Kidney (tissue), 22 donors: ENCODE measurements around the gene ACSM6. TPM values are rescaled to one million over a fixed set of nuclear protein-coding genes. Genes with fewer than 3 reads are reported as not detected.

Source experiments
- DNase-seq, 5 donors: peaks; one replicate each; pipeline ENCODE4 v3.0.0-alpha.2; 2013 to 2020
- FAIRE-seq: peaks from 2 replicates; lab custom pipeline; 2012; peaks lifted over from hg19 to GRCh38; lab: Jason Lieb, UNC
- H3K27ac ChIP-seq, 2 donors: one replicate each; pipeline ENCODE4 v1.7.0; 2013; ENCODE audit warnings: low read depth in 2 of 2, low read length in 2 of 2, inconsistent platforms in 1 of 2
- H3K27me3 ChIP-seq: one replicate; pipeline ENCODE4 v1.7.1; 2013; ENCODE audit warnings: low read length, inconsistent platforms; ENCODE audit not compliant: control insufficient read depth, insufficient read depth
- H3K36me3 ChIP-seq, 3 donors: one replicate each; pipeline versions ENCODE4 v1.7.0 to v1.7.1; 2013; ENCODE audit warnings: low read length in 3 of 3, control low read depth in 1 of 3, inconsistent platforms in 1 of 3; ENCODE audit not compliant: insufficient read depth in 3 of 3, control insufficient read depth in 2 of 3
- H3K4me1 ChIP-seq, 3 donors: one replicate each; pipeline versions ENCODE4 v1.7.0 to v1.7.1; 2013; ENCODE audit warnings: low read length in 3 of 3, inconsistent platforms in 1 of 3, low read depth in 1 of 3; ENCODE audit not compliant: control insufficient read depth in 2 of 3, insufficient read depth in 2 of 3
- H3K4me3 ChIP-seq, 3 donors: one replicate each; pipeline versions ENCODE4 v1.7.0 to v1.8.1; 2013; ENCODE audit warnings: low read length in 3 of 3, control low read depth in 1 of 3, inconsistent platforms in 1 of 3
- H3K9ac ChIP-seq, 3 donors: one replicate each; pipeline versions ENCODE4 v1.7.0 to v1.7.1; 2013; ENCODE audit warnings: low read length in 3 of 3, control low read depth in 1 of 3, inconsistent platforms in 1 of 3
- H3K9me3 ChIP-seq, 3 donors: one replicate each; pipeline versions ENCODE4 v1.7.0 to v1.7.1; 2013; ENCODE audit warnings: low read length in 3 of 3, control low read depth in 1 of 3, inconsistent platforms in 1 of 3; ENCODE audit not compliant: control insufficient read depth in 2 of 3, insufficient read depth in 1 of 3
- CTCF ChIP-seq: IDR thresholded peaks from 3 replicates; pipeline ENCODE4 v1.5.1; 2012; ENCODE audit warnings: mild to moderate bottlenecking, moderate library complexity, borderline replicate concordance; ENCODE audit not compliant: insufficient read depth; ENCODE audit errors: extremely low read depth
- intact Hi-C: fragments of 100-400 bp; cut with DNase I; formaldehyde crosslinking; loops from one replicate; pipeline ENCODE4 v1.11.1; 2022
- long read RNA-seq, 10 donors: library from polyadenylated mRNA in 1 of 10; unstranded in 1 of 10; transcript quantifications; one replicate each; pipeline ENCODE4 v2.0.0 and lab custom pipeline, GENCODE V29; 2021 to 2026
- polyA plus RNA-seq: library from polyadenylated mRNA; stranded (reverse); fragments of 350-450 nt; fragmentation: Illumina TruSeq; extraction: RNeasy Lipid Tissue Mini Kit (QIAGEN cat#74804); gene quantifications from one replicate; pipeline ENCODE4 v1.2.3, GENCODE V29; 2014; ENCODE audit warnings: low read depth, low replicate concordance; ENCODE audit not compliant: insufficient read depth
- total RNA-seq: library from RNA; stranded (reverse); fragmentation: NEBNext Ultra II Directional; extraction: Animal tissue kit (Norgen Biotek cat#: 25700); gene quantifications from one replicate; pipeline ENCODE4 v1.2.1, GENCODE V29; 2021
- donor health status: control.
- donor health status: control.
- donor health status: control.
- donor health status: control.
- donor health status: control.
- donor health status: DM: yes; HTN: yes; CAD: no.
- donor health status: Normal renal cell carcinoma (clear cell type).

The ACSM6 gene, protein sequence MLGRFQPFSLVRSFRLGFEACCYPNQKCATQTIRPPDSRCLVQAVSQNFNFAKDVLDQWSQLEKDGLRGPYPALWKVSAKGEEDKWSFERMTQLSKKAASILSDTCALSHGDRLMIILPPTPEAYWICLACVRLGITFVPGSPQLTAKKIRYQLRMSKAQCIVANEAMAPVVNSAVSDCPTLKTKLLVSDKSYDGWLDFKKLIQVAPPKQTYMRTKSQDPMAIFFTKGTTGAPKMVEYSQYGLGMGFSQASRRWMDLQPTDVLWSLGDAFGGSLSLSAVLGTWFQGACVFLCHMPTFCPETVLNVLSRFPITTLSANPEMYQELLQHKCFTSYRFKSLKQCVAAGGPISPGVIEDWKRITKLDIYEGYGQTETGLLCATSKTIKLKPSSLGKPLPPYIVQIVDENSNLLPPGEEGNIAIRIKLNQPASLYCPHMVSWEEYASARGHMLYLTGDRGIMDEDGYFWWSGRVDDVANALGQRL
- not detected for total RNA-seq
- 0.34 TPM for polyA plus RNA-seq
- long read RNA-seq, donor 1, result 0 reads
- long read RNA-seq, donor 2, result 0 reads
- long read RNA-seq, donor 3, result 0 reads
- long read RNA-seq, donor 4, result 0 reads
- long read RNA-seq, donor 5, result 0 reads
- long read RNA-seq, donor 6, result 0 reads
- long read RNA-seq, donor 7, result 0 reads
- long read RNA-seq, donor 8, partial matches to known transcripts, result 0 of 1 reads
- long read RNA-seq, donor 8, other reads (novel, unspliced or antisense), result 0 of 1 reads
- long read RNA-seq, donor 9, result 0 reads
- long read RNA-seq, donor 10, result 0 reads

- H3K9me3 ChIP-seq, result no peaks in the 10 kb centered on the region
- no peak within 1 kb of the TSS for H3K27ac ChIP-seq
- intact Hi-C loops, result no loop called here
- FAIRE-seq (no peak), DNase-seq (no peak)
- H3K4me1 ChIP-seq, result no peaks in the 10 kb centered on the region
- H3K36me3 ChIP-seq, result no peaks in the 10 kb centered on the region
- no peak for TF ChIP-seq CTCF
- H3K4me3 ChIP-seq, result no peak within 1 kb of the TSS
- H3K27me3 ChIP-seq, result no peaks in the 10 kb centered on the region
- H3K9ac ChIP-seq, result no peak within 1 kb of the TSS
Measured at GRCh38 chr10:95193944-95194343, at the start of gene ACSM6. TSS of gene ACSM6 (plus strand) at chr10:95194238. CDS start at chr10:95194486, 248 bp downstream.

DNA sequence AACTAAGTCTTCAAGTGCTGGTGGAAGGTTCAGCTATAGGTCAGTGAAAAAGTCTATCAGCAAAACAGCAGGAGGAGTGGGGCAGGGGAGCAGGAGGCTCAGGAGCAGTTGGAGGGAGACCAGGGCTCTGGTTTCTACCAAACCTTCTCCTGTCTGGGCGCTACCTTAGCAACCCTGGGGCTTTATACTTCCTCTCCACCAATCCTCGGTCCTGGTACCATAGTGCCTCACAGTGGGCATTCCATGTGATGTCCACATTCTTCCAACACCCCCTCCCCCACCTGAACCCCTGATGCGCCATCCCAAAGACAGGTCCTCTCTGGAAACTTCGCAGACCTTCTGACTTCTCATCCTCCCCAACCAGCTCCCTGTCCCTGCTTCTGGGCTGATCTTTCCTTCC, 25.3 kb upstream of the ACSM6 start:
- intact Hi-C loops, result no loop called here
- no peak overlapping the region for H3K27ac ChIP-seq

GRCh38 chr10:95169522-95169921, 24.5 kb upstream of the ACSM6 start:
- intact Hi-C loops, result no loop called here
- FAIRE-seq (no peak), DNase-seq (no peak)
- no peaks in the 10 kb centered on the region for H3K4me1 ChIP-seq
- H3K36me3 ChIP-seq, result no peaks in the 10 kb centered on the region
- no peaks in the 10 kb centered on the region for H3K9me3 ChIP-seq
- H3K27ac ChIP-seq, result no peak overlapping the region
- H3K9ac ChIP-seq, result no peak overlapping the region
- no peak overlapping the region for H3K4me3 ChIP-seq
- no peak for TF ChIP-seq CTCF
- H3K27me3 ChIP-seq, result no peaks in the 10 kb centered on the region

More for the DNA sequence above, 25.3 kb upstream of the ACSM6 start:
- no peak for TF ChIP-seq CTCF
- FAIRE-seq (no peak), DNase-seq (no peak)
- no peak overlapping the region for H3K9ac ChIP-seq
- no peaks in the 10 kb centered on the region for H3K4me1 ChIP-seq
- H3K27me3 ChIP-seq, result no peaks in the 10 kb centered on the region
- no peaks in the 10 kb centered on the region for H3K36me3 ChIP-seq
- H3K4me3 ChIP-seq, result no peak overlapping the region
- H3K9me3 ChIP-seq, result no peaks in the 10 kb centered on the region
